HUES6 (cell line): Measurements from ENCODE around the gene ZFP36L2.

Experiments used
- H3K27ac ChIP-seq: 2 replicates; pipeline ENCODE4 v1.7.0; 2013; ENCODE audit warnings: low read depth, mild to moderate bottlenecking, low read length, inconsistent platforms
- H3K27me3 ChIP-seq: 2 replicates; pipeline ENCODE4 v1.6.1; 2013; ENCODE audit warnings: low read length; ENCODE audit not compliant: control insufficient read depth, insufficient read depth
- H3K36me3 ChIP-seq: 2 replicates; pipeline ENCODE4 v1.6.1; 2013; ENCODE audit warnings: low read length; ENCODE audit not compliant: control insufficient read depth, insufficient read depth
- H3K4me1 ChIP-seq: 2 replicates; pipeline ENCODE4 v1.6.1; 2013; ENCODE audit warnings: low read length; ENCODE audit not compliant: control insufficient read depth, insufficient read depth
- H3K4me3 ChIP-seq: 2 replicates; pipeline ENCODE4 v1.5.1; 2013; ENCODE audit warnings: low read depth, low read length
- H3K9ac ChIP-seq: one replicate; pipeline ENCODE4 v1.6.1; 2013; ENCODE audit warnings: mild to moderate bottlenecking, low read length
- H3K9me3 ChIP-seq: 2 replicates; pipeline ENCODE4 v1.6.1; 2013; ENCODE audit warnings: low read depth, low read length; ENCODE audit not compliant: control insufficient read depth, insufficient read depth

The ZFP36L2 gene

GRCh38 chr2:43228756-43229659 lies 2.6 kb upstream of the ZFP36L2 start:
- Histone ChIP-seq H3K27ac (no peak overlapping the region), H3K27me3 (no peaks in the 10 kb centered on the region), H3K36me3 (peaks cover 19% of the 10 kb centered on the region), H3K4me1 (peaks cover 20% of the 10 kb centered on the region; the same call in 1 of the 2 replicates), H3K4me3 (no peak overlapping the region), H3K9me3 (no peaks in the 10 kb centered on the region), H3K9ac (no peak overlapping the region)

GRCh38 chr2:43228321-43228751 lies 1.9 kb upstream of the ZFP36L2 start:
- Histone ChIP-seq H3K9ac (no peak overlapping the region), H3K9me3 (no peaks in the 10 kb centered on the region), H3K27ac (no peak overlapping the region), H3K4me3 (no peak overlapping the region), H3K36me3 (peaks cover 26% of the 10 kb centered on the region), H3K27me3 (no peaks in the 10 kb centered on the region), H3K4me1 (peaks cover 20% of the 10 kb centered on the region; the same call in 1 of the 2 replicates)

- Histone ChIP-seq H3K27ac (peak overlapping the region; percentile 99; the same call in 1 of the 2 replicates), H3K27me3 (no peaks in the 10 kb centered on the region), H3K9ac (peak overlapping the region; percentile 97), H3K9me3 (no peaks in the 10 kb centered on the region), H3K4me3 (peak overlapping the region; percentile 94), H3K4me1 (peaks cover 20% of the 10 kb centered on the region; the same call in 1 of the 2 replicates), H3K36me3 (peaks cover 31% of the 10 kb centered on the region)
Observed at GRCh38 chr2:43227830-43228281, 1.4 kb upstream of the ZFP36L2 start.

- Histone ChIP-seq H3K9me3 (no peaks in the 10 kb centered on the region), H3K27ac (peak overlapping the region; percentile 99), H3K4me1 (peaks cover 27% of the 10 kb centered on the region), H3K27me3 (no peaks in the 10 kb centered on the region), H3K9ac (peak overlapping the region; percentile 97), H3K4me3 (peak overlapping the region; percentile 94), H3K36me3 (peaks cover 37% of the 10 kb centered on the region)
Observed at GRCh38 chr2:43226955-43227829, 786 bp upstream of the ZFP36L2 start.

- H3K36me3 ChIP-seq: peaks cover 40% of the 10 kb centered on the region
- no peaks in the 10 kb centered on the region for H3K27me3 ChIP-seq
- H3K9ac ChIP-seq: peak overlapping the region; percentile 94
- peak overlapping the region; percentile 94 for H3K4me3 ChIP-seq
- H3K9me3 ChIP-seq: no peaks in the 10 kb centered on the region
- peak overlapping the region; percentile 94 for H3K27ac ChIP-seq
- H3K4me1 ChIP-seq: peaks cover 37% of the 10 kb centered on the region
Observed at GRCh38 chr2:43225788-43226557, 433 bp downstream of the ZFP36L2 start.

GRCh38 chr2:43225093-43225787 lies 1.2 kb downstream of the ZFP36L2 start:
- H3K4me1 ChIP-seq: peaks cover 37% of the 10 kb centered on the region
- peak overlapping the region; percentile 94 for H3K9ac ChIP-seq
- H3K9me3 ChIP-seq: no peaks in the 10 kb centered on the region
- H3K27me3 ChIP-seq: no peaks in the 10 kb centered on the region
- peak overlapping the region; percentile 94 for H3K27ac ChIP-seq
- peaks cover 40% of the 10 kb centered on the region for H3K36me3 ChIP-seq
- H3K4me3 ChIP-seq: peak overlapping the region; percentile 94

- Histone ChIP-seq H3K4me1 (peaks cover 39% of the 10 kb centered on the region), H3K27ac (peak overlapping the region; percentile 94; the same call in 1 of the 2 replicates), H3K9ac (peak overlapping the region; percentile 94), H3K36me3 (peaks cover 40% of the 10 kb centered on the region), H3K27me3 (no peaks in the 10 kb centered on the region), H3K4me3 (peak overlapping the region; percentile 94), H3K9me3 (no peaks in the 10 kb centered on the region)
Observed at GRCh38 chr2:43224571-43225092, 1.8 kb downstream of the ZFP36L2 start.

GRCh38 chr2:43224131-43224570 lies 2.3 kb downstream of the ZFP36L2 start:
- H3K27me3 ChIP-seq: no peaks in the 10 kb centered on the region
- H3K36me3 ChIP-seq: peaks cover 40% of the 10 kb centered on the region
- H3K4me3 ChIP-seq: peak overlapping the region; percentile 94
- no peak overlapping the region; the same call in 1 of the 2 replicates for H3K27ac ChIP-seq
- H3K9me3 ChIP-seq: no peaks in the 10 kb centered on the region
- peak overlapping the region; percentile 94 for H3K9ac ChIP-seq
- peaks cover 43% of the 10 kb centered on the region for H3K4me1 ChIP-seq

GRCh38 chr2:43223521-43224001 lies 2.8 kb downstream of the ZFP36L2 start:
- peaks cover 40% of the 10 kb centered on the region for H3K36me3 ChIP-seq
- H3K9me3 ChIP-seq: no peaks in the 10 kb centered on the region
- H3K27me3 ChIP-seq: no peaks in the 10 kb centered on the region
- H3K4me3 ChIP-seq: peak overlapping the region; percentile 94
- H3K4me1 ChIP-seq: peaks cover 49% of the 10 kb centered on the region
- H3K27ac ChIP-seq: no peak overlapping the region
- peak overlapping the region; percentile 43 for H3K9ac ChIP-seq
